ENCODE measurements around the gene FAM187B.

Gene FAM187B

DNA sequence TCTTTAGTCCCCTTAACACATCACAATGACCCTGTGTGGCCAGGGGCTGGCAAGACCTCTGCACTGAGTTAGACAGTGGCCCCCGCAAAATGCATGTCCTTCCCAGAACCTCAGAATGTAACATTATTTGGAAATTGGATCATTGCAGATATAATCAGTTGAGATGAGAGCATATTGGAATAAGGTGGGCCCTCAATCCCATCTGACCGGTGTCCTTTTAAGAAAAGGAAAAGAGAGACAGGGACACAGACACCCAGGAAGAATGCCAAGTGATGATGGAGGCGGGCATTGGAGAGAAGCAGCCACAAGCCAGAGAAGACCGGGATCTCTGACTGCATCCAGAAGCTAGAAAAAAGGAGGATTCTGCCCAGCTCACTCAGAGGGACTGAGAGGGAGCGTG lies 1.8 kb downstream of the FAM187B start:
- H2AFZ ChIP-seq (ENCODE audit: low read depth): no peak overlapping the region

GRCh38 chr19:35225951-35226350 lies 2.6 kb downstream of the FAM187B start:
- H3K79me2 ChIP-seq (ENCODE audit: insufficient read depth, low read depth): no peaks in the 10 kb centered on the region
- no peak overlapping the region for H3K4me2 ChIP-seq
- H3K4me3 ChIP-seq (IDR thresholded peaks at IDR 0.05; ENCODE audit: insufficient read depth, low read depth, low read length): no peak overlapping the region
- no peak overlapping the region for H2AFZ ChIP-seq (ENCODE audit: low read depth)
- no peak overlapping the region for H3K9ac ChIP-seq
- H4K20me1 ChIP-seq (ENCODE audit: insufficient read depth): no peaks in the 10 kb centered on the region
- TF ChIP-seq, protein P1, sequence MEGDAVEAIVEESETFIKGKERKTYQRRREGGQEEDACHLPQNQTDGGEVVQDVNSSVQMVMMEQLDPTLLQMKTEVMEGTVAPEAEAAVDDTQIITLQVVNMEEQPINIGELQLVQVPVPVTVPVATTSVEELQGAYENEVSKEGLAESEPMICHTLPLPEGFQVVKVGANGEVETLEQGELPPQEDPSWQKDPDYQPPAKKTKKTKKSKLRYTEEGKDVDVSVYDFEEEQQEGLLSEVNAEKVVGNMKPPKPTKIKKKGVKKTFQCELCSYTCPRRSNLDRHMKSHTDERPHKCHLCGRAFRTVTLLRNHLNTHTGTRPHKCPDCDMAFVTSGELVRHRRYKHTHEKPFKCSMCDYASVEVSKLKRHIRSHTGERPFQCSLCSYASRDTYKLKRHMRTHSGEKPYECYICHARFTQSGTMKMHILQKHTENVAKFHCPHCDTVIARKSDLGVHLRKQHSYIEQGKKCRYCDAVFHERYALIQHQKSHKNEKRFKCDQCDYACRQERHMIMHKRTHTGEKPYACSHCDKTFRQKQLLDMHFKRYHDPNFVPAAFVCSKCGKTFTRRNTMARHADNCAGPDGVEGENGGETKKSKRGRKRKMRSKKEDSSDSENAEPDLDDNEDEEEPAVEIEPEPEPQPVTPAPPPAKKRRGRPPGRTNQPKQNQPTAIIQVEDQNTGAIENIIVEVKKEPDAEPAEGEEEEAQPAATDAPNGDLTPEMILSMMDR (conservative IDR thresholded peaks at IDR 0.05; ENCODE audit: low read depth, low read length): no peak
- H3K36me3 ChIP-seq (ENCODE audit: insufficient read depth): no peaks in the 10 kb centered on the region
- no peaks in the 10 kb centered on the region for H3K27me3 ChIP-seq (ENCODE audit: insufficient read depth, low read depth)
- H3K27ac ChIP-seq: no peak overlapping the region
- no peaks in the 10 kb centered on the region for H3K4me1 ChIP-seq (ENCODE audit: low read depth, poor library complexity, severe bottlenecking)

More for the DNA sequence above, 1.8 kb downstream of the FAM187B start:
- H3K27ac ChIP-seq: no peak overlapping the region
- no peaks in the 10 kb centered on the region for H3K27me3 ChIP-seq (ENCODE audit: insufficient read depth, low read depth)
- H3K9ac ChIP-seq: no peak overlapping the region
- H3K79me2 ChIP-seq (ENCODE audit: insufficient read depth, low read depth): no peaks in the 10 kb centered on the region
- H4K20me1 ChIP-seq (ENCODE audit: insufficient read depth): no peaks in the 10 kb centered on the region
- no peaks in the 10 kb centered on the region for H3K36me3 ChIP-seq (ENCODE audit: insufficient read depth)
- H3K4me2 ChIP-seq: no peak overlapping the region
- no peaks in the 10 kb centered on the region for H3K4me1 ChIP-seq (ENCODE audit: low read depth, poor library complexity, severe bottlenecking)
- TF ChIP-seq, protein P1 (conservative IDR thresholded peaks at IDR 0.05; ENCODE audit: low read depth, low read length): no peak
- no peak overlapping the region for H3K4me3 ChIP-seq (IDR thresholded peaks at IDR 0.05; ENCODE audit: insufficient read depth, low read depth, low read length)

- no peak overlapping the region for H3K27ac ChIP-seq
- H3K9ac ChIP-seq: no peak overlapping the region
- H4K20me1 ChIP-seq (ENCODE audit: insufficient read depth): no peaks in the 10 kb centered on the region
- H3K4me3 ChIP-seq (IDR thresholded peaks at IDR 0.05; ENCODE audit: insufficient read depth, low read depth, low read length): no peak overlapping the region
- no peaks in the 10 kb centered on the region for H3K27me3 ChIP-seq (ENCODE audit: insufficient read depth, low read depth)
- no peaks in the 10 kb centered on the region for H3K79me2 ChIP-seq (ENCODE audit: insufficient read depth, low read depth)
- H3K4me2 ChIP-seq: no peak overlapping the region
- no peaks in the 10 kb centered on the region for H3K4me1 ChIP-seq (ENCODE audit: low read depth, poor library complexity, severe bottlenecking)
- H2AFZ ChIP-seq (ENCODE audit: low read depth): no peak overlapping the region
- H3K36me3 ChIP-seq (ENCODE audit: insufficient read depth): no peaks in the 10 kb centered on the region
- TF ChIP-seq, protein P1 (conservative IDR thresholded peaks at IDR 0.05; ENCODE audit: low read depth, low read length): no peak
Measured at GRCh38 chr19:35224681-35225571, 3.6 kb downstream of the FAM187B start.

DNA sequence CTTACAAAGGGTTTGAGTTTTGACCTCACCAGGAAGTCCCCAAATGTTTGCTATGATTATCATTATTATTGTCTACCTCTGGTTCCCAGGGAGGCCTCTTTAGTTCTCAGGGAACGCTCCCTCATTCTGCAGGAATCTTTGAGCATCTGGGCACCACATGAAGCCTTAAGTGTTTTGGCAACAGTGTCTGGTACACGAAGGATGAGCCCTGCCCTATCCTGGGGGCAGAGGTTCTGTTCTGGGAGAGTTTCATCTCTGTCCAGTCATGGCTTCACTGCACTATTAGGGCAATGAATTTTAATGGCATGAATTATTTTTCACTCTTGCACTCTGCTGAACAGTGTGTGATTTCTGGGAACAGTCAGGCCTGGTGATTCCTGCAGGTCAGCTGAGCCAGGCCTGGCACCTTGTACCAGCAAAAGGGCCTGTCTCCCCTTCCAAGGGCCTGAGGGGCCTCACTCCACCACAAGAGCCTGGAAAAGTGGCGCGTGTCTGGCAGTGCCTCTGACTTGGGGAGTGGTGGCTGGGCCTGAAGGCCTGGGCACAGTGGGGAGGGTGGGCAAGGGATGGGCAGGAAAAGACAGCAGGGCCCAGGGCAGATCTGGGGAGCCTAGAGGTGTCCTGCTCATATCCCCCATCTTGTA lies 4.6 kb downstream of the FAM187B start:
- Histone ChIP-seq H4K20me1 (ENCODE audit: insufficient read depth) (no peaks in the 10 kb centered on the region), H3K27ac (no peak overlapping the region), H2AFZ (ENCODE audit: low read depth) (no peak overlapping the region), H3K4me2 (no peak overlapping the region), H3K9ac (no peak overlapping the region), H3K36me3 (ENCODE audit: insufficient read depth) (no peaks in the 10 kb centered on the region), H3K4me1 (ENCODE audit: low read depth, poor library complexity, severe bottlenecking) (no peaks in the 10 kb centered on the region), H3K79me2 (ENCODE audit: insufficient read depth, low read depth) (no peaks in the 10 kb centered on the region), H3K4me3 (IDR thresholded peaks at IDR 0.05; ENCODE audit: insufficient read depth, low read depth, low read length) (no peak overlapping the region), H3K27me3 (ENCODE audit: insufficient read depth, low read depth) (no peaks in the 10 kb centered on the region)
- TF ChIP-seq, protein P1 (conservative IDR thresholded peaks at IDR 0.05; ENCODE audit: low read depth, low read length): no peak
